HepG2 (cell line): Measurements from ENCODE around the gene PEX11B.

Experiments used
- CHD2 ChIP-seq: IDR thresholded peaks from 2 replicates; pipeline ENCODE4 v1.6.1; 2011; ENCODE audit warnings: low read depth, low read length, improper control_type of control experiment
- MEIS1 ChIP-seq: sonication (generic); formaldehyde crosslinking; IDR thresholded peaks from 2 replicates; pipeline ENCODE4 v1.9.0; 2021; ENCODE audit warnings: mild to moderate bottlenecking, missing genetic modification reagents, moderate library complexity, borderline replicate concordance
- ZNF224 ChIP-seq: sonication (generic); formaldehyde crosslinking; IDR thresholded peaks from 2 replicates; pipeline ENCODE4 v1.5.0; 2020; ENCODE audit warnings: mild to moderate bottlenecking, missing genetic modification reagents

DNA sequence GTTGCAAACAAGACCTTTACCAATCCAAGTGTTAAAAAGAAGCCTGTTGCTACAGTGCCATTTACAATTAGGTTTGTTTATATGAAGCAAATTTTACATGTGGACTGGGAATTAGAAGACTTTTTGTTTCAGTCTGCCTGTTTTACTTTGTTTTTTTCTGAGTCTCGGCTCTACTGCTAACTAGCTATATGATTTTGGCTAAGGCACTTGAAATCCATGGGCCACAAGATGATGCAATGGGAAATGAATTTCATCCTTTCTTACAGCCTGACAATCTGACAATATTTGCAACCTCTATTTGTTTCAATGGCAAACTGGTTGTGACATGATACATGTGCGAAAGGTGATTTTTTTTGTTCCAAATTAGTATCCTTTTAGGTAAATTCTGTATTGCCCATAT, 3.7 kb upstream of the PEX11B start:
- TF ChIP-seq CHD2 (no peak), MEIS1 (CRISPR knock-in tag) (no peak), ZNF224 (CRISPR knock-in tag) (no peak)
